ENCODE data around the gene SOS1.

Gene SOS1

GRCh38 chr2:39144416-39144815, 23.6 kb upstream of the SOS1 start:
- no peak for TF ChIP-seq SIN3A (IDR thresholded peaks at IDR 0.05; ENCODE audit: borderline replicate concordance, insufficient read depth, low read length)
- TF ChIP-seq FOXP2 (optimal IDR thresholded peaks at IDR 0.05; ENCODE audit: borderline replicate concordance, extremely low read depth, extremely low read length, insufficient read depth), result no peak
- no peak for TF ChIP-seq TAF1 (IDR thresholded peaks at IDR 0.05; ENCODE audit: borderline replicate concordance, insufficient read depth, low read length)
- no peak for TF ChIP-seq POLR2AphosphoS5 (IDR thresholded peaks at IDR 0.05; ENCODE audit: low read depth, low read length)
- TF ChIP-seq REST (IDR thresholded peaks at IDR 0.05; ENCODE audit: insufficient read depth in 1 of 2, low read depth in 2 of 2, low read length in 2 of 2), result no peak

- no peak for TF ChIP-seq SIN3A (IDR thresholded peaks at IDR 0.05; ENCODE audit: borderline replicate concordance, insufficient read depth, low read length)
- TF ChIP-seq REST (IDR thresholded peaks at IDR 0.05; ENCODE audit: insufficient read depth in 1 of 2, low read depth in 2 of 2, low read length in 2 of 2), result no peak
- TF ChIP-seq TAF1 (IDR thresholded peaks at IDR 0.05; ENCODE audit: borderline replicate concordance, insufficient read depth, low read length), result no peak
- no peak for TF ChIP-seq POLR2AphosphoS5 (IDR thresholded peaks at IDR 0.05; ENCODE audit: low read depth, low read length)
- TF ChIP-seq FOXP2 (optimal IDR thresholded peaks at IDR 0.05; ENCODE audit: borderline replicate concordance, extremely low read depth, extremely low read length, insufficient read depth), result no peak
These were observed 22.2 kb upstream of the SOS1 start for GRCh38 chr2:39142904-39143605.

DNA sequence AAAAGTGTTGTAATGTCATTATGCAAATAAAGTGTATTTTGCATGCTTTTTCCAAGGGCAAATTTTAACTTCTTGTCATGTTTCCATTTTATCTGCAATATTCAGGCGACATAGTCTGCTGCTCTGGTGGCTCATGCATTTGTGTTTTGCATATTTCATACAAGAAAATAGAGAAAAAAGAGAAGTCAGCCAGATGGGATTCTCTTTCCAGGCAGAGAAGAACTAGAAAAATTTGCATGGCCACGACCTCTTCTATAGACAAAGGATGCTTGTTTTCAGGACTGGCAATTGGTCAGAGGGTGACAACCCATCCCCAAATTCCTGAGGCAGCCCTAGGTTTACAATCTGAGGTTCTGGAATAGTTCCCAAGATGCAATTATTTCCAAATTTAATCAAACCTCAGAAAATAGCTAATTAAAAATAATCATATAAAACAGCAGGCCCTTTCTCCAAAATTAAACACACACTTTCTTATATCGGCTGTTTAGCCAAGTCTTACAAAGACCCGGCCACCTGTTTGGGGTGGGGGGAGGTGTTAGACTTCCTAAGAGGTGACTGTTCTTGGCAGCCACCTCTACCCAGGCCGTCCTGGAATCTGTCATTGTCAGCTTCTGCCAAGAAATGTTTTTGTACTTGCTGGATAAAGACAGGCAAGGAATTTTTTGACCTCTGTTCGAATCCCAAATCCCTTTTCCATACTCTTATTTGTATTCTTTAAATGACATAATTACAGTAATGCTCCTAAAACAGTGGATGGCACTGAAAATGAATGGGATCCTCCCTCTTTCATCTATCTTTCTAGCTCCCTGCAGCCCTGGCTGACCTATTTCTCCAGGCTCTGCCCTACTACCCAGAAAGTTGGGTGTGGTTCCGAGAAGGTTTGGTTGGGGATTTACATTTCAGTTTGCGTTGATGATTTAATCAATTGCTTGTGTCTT, 20.8 kb upstream of the SOS1 start:
- TF ChIP-seq REST (IDR thresholded peaks at IDR 0.05; ENCODE audit: insufficient read depth in 1 of 2, low read depth in 2 of 2, low read length in 2 of 2) (no peak), POLR2AphosphoS5 (IDR thresholded peaks at IDR 0.05; ENCODE audit: low read depth, low read length) (no peak), FOXP2 (optimal IDR thresholded peaks at IDR 0.05; ENCODE audit: borderline replicate concordance, extremely low read depth, extremely low read length, insufficient read depth) (no peak), TAF1 (IDR thresholded peaks at IDR 0.05; ENCODE audit: borderline replicate concordance, insufficient read depth, low read length) (no peak)

DNA sequence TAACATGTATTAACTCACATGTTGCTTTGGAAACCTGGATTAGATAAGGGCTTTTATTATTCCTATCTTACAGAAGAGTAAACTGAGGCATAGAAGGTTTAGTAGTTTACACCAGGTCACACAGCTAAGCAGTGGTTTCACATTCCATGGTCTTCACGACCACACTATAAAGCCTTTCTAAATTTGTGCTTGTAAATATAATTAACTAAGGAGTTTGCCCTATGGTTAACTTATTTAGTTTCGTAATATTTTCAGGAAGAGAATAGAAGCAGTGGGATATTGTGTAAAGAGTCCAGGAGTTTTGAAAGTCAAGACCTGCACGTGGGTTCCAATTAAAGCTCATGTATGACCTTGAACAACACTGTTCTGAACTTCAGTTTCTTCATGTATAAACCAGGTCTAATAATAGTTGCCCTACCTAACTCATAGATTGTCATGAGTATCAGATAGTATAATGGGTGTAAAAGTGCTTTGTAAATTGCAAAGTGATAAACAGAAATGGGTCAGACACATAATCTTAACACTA, 19.5 kb upstream of the SOS1 start:
- TF ChIP-seq TAF1 (IDR thresholded peaks at IDR 0.05; ENCODE audit: borderline replicate concordance, insufficient read depth, low read length) (no peak), REST (IDR thresholded peaks at IDR 0.05; ENCODE audit: insufficient read depth in 1 of 2, low read depth in 2 of 2, low read length in 2 of 2) (no peak), FOXP2 (optimal IDR thresholded peaks at IDR 0.05; ENCODE audit: borderline replicate concordance, extremely low read depth, extremely low read length, insufficient read depth) (no peak), POLR2AphosphoS5 (IDR thresholded peaks at IDR 0.05; ENCODE audit: low read depth, low read length) (no peak), SIN3A (IDR thresholded peaks at IDR 0.05; ENCODE audit: borderline replicate concordance, insufficient read depth, low read length) (no peak)
